Loucy (cell line): ENCODE data around the gene GRAPL.
"Not testable (repeated sequence)": the region's sequence is repeated elsewhere in the genome, so short reads cannot be mapped to it uniquely, and the experiment has no call there.

Experiments
- EZH2phosphoT487 ChIP-seq: fragments of 200-600 bp; IDR thresholded peaks from 2 replicates; pipeline ENCODE4 v1.6.1; 2018; ENCODE audit warnings: antibody characterized with exemption, mild to moderate bottlenecking, moderate library complexity, borderline replicate concordance
- TF ChIP-seq, protein P1 (sequence below): fragments of 200-600 bp; sonication (generic); conservative IDR thresholded peaks from 2 replicates; pipeline ENCODE4 v1.5.1; 2014; ENCODE audit warnings: mild to moderate bottlenecking, antibody characterized with exemption, low read length

DNA sequence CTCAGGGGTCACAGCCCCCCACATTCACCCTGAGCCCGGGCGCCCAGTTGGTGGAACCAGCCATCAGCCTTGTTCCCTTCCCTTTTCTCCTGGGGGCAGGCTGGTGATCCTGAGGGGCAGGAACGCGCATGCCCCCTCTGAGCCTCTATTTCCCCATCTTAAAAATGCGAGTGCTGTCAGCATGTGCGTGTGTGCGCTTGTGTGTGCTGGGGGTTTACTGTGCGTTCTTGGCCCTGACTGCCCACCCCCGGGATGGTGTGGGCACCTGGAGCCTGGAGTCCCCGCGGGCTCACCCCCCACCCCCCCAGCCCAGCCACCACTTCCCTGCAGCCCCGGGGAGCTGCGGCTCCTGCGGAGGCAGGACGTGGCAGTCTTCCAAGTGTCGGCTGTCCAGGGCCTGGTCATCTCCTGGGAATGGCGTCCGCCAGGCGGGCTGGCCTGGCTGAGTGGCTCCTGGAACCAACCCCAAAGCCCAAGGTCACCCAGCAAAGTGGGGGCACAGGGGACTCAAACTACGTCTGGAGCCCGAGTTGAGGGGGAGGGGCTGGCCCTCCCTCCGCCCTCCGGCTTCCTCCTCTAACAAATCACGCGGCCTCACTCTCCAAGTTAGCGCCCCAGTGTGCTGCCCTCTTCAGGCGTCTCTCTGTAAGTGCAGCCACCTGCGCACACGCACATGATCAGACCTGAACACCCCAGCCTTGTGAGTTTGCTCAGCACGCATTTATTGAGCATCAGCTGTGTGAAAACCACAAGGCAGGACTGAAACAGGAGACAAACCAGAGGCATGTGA, 14.2 kb downstream of the GRAPL start:
- TF ChIP-seq, protein P1, sequence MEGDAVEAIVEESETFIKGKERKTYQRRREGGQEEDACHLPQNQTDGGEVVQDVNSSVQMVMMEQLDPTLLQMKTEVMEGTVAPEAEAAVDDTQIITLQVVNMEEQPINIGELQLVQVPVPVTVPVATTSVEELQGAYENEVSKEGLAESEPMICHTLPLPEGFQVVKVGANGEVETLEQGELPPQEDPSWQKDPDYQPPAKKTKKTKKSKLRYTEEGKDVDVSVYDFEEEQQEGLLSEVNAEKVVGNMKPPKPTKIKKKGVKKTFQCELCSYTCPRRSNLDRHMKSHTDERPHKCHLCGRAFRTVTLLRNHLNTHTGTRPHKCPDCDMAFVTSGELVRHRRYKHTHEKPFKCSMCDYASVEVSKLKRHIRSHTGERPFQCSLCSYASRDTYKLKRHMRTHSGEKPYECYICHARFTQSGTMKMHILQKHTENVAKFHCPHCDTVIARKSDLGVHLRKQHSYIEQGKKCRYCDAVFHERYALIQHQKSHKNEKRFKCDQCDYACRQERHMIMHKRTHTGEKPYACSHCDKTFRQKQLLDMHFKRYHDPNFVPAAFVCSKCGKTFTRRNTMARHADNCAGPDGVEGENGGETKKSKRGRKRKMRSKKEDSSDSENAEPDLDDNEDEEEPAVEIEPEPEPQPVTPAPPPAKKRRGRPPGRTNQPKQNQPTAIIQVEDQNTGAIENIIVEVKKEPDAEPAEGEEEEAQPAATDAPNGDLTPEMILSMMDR: not testable (repeated sequence)
- TF ChIP-seq EZH2phosphoT487: not testable (repeated sequence)
